Parathyroid adenoma (tissue), 2 donors: ENCODE results near the gene SMPD3.

Experiments used
- H2AFZ ChIP-seq: fragments of 300-600 bp; sonication (generic); one replicate; pipeline ENCODE4 v1.7.0; 2017; ENCODE audit warnings: antibody characterized with exemption, mild to moderate bottlenecking
- H3K27ac ChIP-seq: fragments of 300-600 bp; sonication (generic); one replicate; pipeline ENCODE4 v1.7.0; 2017
- H3K27me3 ChIP-seq: fragments of 300-600 bp; sonication (generic); one replicate; pipeline ENCODE4 v1.7.0; 2017; ENCODE audit warnings: low read length; ENCODE audit not compliant: control insufficient read depth, insufficient read depth
- H3K36me3 ChIP-seq: fragments of 300-600 bp; sonication (generic); one replicate; pipeline ENCODE4 v1.7.0; 2017; ENCODE audit warnings: low read length; ENCODE audit not compliant: control insufficient read depth, insufficient read depth
- H3K4me1 ChIP-seq: fragments of 300-600 bp; sonication (generic); one replicate; pipeline ENCODE4 v1.7.0; 2017; ENCODE audit warnings: control low read depth
- H3K4me2 ChIP-seq: fragments of 300-600 bp; sonication (generic); one replicate; pipeline ENCODE4 v1.7.0; 2017; ENCODE audit warnings: low read length
- H3K4me3 ChIP-seq: fragments of 300-600 bp; sonication (generic); one replicate; pipeline ENCODE4 v1.7.0; 2017; ENCODE audit warnings: low read depth, low read length
- H3K79me2 ChIP-seq: fragments of 300-600 bp; sonication (generic); one replicate; pipeline ENCODE4 v1.7.0; 2017; ENCODE audit warnings: control low read depth
- H3K9ac ChIP-seq: fragments of 300-600 bp; sonication (generic); one replicate; pipeline ENCODE4 v1.7.0; 2017; ENCODE audit warnings: mild to moderate bottlenecking
- H3K9me3 ChIP-seq: fragments of 300-600 bp; sonication (generic); one replicate; pipeline ENCODE4 v1.7.0; 2017; ENCODE audit warnings: low read length; ENCODE audit not compliant: control insufficient read depth
- CTCF ChIP-seq: fragments of 300-600 bp; sonication (generic); IDR thresholded peaks from one replicate; pipeline ENCODE4 v1.7.0; 2017; ENCODE audit warnings: antibody characterized with exemption, mild to moderate bottlenecking
- donor health status: primary hyperparathyroidism.

SMPD3 gene

GRCh38 chr16:68379472-68380347 is 68.6 kb downstream of the SMPD3 start:
- H3K27ac ChIP-seq = peak overlapping the region; percentile 76

GRCh38 chr16:68378436-68379415 is 69.6 kb downstream of the SMPD3 start:
- no peaks in the 10 kb centered on the region for H3K79me2 ChIP-seq
- peaks cover 37% of the 10 kb centered on the region for H3K4me1 ChIP-seq
- TF ChIP-seq CTCF = no peak
- H3K27ac ChIP-seq = peak overlapping the region; percentile 76
- H3K9ac ChIP-seq = no peak overlapping the region
- H2AFZ ChIP-seq = peak overlapping the region; percentile 79
- H3K36me3 ChIP-seq = no peaks in the 10 kb centered on the region
- no peak overlapping the region for H3K4me2 ChIP-seq
- no peaks in the 10 kb centered on the region for H3K27me3 ChIP-seq
- H3K4me3 ChIP-seq = no peak overlapping the region
- H3K9me3 ChIP-seq = no peaks in the 10 kb centered on the region

More at GRCh38 chr16:68379472-68380347, 68.6 kb downstream of the SMPD3 start:
- Histone ChIP-seq H3K36me3 (no peaks in the 10 kb centered on the region), H2AFZ (peak overlapping the region; percentile 79), H3K4me1 (peaks cover 47% of the 10 kb centered on the region), H3K27me3 (no peaks in the 10 kb centered on the region), H3K4me2 (no peak overlapping the region), H3K79me2 (no peaks in the 10 kb centered on the region), H3K9ac (no peak overlapping the region), H3K4me3 (no peak overlapping the region), H3K9me3 (no peaks in the 10 kb centered on the region)
- TF ChIP-seq CTCF = no peak

GRCh38 chr16:68377667-68378393 is 70.5 kb downstream of the SMPD3 start:
- H3K4me1 ChIP-seq = peaks cover 32% of the 10 kb centered on the region
- no peak overlapping the region for H3K4me3 ChIP-seq
- no peak overlapping the region for H3K4me2 ChIP-seq
- no peak for TF ChIP-seq CTCF
- H2AFZ ChIP-seq = peak overlapping the region; percentile 24
- no peaks in the 10 kb centered on the region for H3K27me3 ChIP-seq
- H3K27ac ChIP-seq = no peak overlapping the region
- H3K9me3 ChIP-seq = no peaks in the 10 kb centered on the region
- H3K9ac ChIP-seq = no peak overlapping the region
- H3K36me3 ChIP-seq = no peaks in the 10 kb centered on the region
- no peaks in the 10 kb centered on the region for H3K79me2 ChIP-seq

GRCh38 chr16:68377221-68377620 is 71.1 kb downstream of the SMPD3 start:
- Histone ChIP-seq H3K4me2 (no peak overlapping the region), H2AFZ (no peak overlapping the region), H3K79me2 (no peaks in the 10 kb centered on the region), H3K4me1 (peaks cover 32% of the 10 kb centered on the region), H3K9ac (no peak overlapping the region), H3K9me3 (no peaks in the 10 kb centered on the region), H3K4me3 (no peak overlapping the region), H3K27me3 (no peaks in the 10 kb centered on the region), H3K27ac (no peak overlapping the region), H3K36me3 (no peaks in the 10 kb centered on the region)
- no peak for TF ChIP-seq CTCF
